HL-60/S4 treated with phorbol 12-myristate 13-acetate at 8.2 ng/mL for 4 days and 3 days (cell line): ENCODE measurements around the gene TBL1XR1.
"Not testable (repeated sequence)": the region's sequence is repeated elsewhere in the genome, so short reads cannot be mapped to it uniquely, and the experiment has no call there.

ENCODE experiments used
- in situ Hi-C: fragments of 300-500 bp; cut with MboI; formaldehyde crosslinking; loops from 2 replicates; pipeline ENCODE4 v1.15.0; 2022; ENCODE audit warnings: low sequenced_read_pairs

The TBL1XR1 gene

DNA sequence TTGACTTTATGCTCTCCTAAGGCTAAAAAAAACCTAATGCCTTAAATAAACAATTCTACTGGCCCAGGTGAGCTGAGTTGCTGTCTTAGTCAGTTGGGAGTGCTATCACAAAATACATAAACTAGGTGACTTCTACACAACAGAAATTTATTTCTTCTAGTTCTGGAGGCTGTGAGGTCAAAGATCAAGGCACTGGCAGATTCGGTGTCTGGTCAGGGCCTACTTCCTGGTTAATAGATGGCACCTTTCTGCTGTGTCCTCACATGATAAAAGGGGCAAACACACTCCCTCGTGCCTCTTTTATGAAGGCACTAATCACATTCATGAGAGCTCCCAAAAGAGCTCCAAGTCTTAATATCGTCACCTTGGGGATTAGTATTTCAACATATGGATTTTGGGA, 11.5 kb upstream of the TBL1XR1 start:
- in situ Hi-C loops: no loop called here

DNA sequence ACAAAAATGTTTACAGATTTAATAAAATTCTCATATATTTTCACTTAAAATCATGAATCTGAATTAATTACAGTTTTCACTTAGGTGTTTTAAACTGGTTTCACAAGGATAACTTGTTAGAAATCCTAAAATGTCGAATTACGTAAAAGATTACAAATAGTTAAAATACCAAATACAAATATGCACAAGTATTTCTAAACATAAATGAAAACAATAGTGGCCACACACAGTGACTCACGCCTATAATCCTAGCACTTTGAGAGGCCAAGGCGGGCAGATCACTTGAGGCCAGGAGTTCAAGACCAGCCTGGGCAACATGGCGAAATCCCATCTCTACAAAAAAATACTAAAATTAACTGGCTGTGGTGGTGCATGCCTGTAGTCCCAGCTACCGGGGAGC, 10.9 kb upstream of the TBL1XR1 start:
- in situ Hi-C loops: no loop called here

DNA sequence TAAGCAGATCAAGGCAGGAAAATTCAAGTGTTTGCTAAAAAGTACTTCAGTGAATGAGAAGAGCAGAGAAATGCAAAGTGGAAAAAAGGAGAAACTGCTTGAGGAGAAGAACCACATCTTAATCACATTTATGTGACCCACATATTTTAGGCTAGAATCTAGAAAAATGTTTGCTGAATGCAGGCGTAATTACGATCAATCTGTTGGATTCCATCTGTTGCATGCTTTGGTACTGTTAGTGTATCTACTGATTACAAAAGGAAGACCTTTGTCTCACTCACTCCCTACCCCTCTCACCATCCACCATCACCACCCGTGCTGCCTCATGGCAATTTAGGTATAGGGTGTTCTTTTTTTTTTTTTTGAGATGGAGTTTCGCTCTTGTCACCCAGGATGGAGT, 9.7 kb upstream of the TBL1XR1 start:
- in situ Hi-C loops: no loop called here

DNA sequence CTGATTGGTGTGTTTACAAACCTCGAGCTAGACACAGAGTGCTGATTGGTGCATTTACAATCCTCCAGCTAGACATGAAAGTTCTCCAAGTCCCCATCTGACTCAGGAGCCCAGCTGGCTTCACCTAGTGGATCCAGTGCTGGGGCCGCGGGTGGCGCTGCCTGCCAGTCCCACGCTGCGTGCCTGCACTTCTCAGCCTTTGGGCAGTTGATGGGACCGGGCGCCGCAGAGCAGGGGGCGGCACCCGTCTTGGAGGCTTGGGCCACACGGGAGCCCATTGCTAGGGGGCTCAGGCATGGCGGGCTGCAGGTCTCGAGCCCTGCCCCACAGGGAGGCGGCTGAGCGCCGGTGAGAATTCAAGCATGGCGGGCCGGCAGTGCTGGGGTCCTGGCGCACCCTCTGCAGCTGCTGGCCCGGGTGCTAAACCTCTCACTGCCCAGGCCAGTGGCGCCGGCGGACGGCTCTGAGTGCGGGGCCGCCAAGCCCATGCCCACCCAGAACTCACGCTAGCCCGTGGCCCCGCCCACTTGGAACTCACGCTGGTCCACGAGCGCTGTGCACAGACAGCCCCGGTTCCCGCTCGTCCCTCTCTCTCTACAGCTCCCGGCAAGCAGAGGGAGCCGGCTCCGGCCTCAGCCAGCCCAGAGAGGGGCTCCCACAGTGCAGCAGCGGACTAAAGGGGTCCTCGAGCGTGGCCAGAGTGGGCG, 6.6 kb upstream of the TBL1XR1 start:
- in situ Hi-C loops: no loop called here

DNA sequence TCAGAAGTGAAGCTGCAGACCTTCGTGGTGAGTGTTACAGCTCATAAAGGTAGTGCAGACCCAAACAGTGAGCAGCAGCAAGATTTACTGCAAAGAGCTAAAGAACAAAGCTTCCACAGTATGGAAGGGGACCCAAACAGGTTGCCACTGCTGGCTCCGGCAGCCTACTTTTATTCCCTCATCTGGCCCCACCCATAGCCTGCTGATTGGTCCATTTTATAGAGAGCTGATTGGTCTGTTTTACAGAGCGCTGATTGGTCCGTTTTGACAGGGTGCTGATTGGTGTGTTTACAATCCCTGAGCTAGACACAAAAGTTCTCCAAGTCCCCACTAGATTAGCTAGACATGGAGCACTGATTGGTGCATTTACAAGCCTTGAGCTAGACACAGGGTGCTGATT, 5.7 kb upstream of the TBL1XR1 start:
- in situ Hi-C loops: not testable (repeated sequence)

DNA sequence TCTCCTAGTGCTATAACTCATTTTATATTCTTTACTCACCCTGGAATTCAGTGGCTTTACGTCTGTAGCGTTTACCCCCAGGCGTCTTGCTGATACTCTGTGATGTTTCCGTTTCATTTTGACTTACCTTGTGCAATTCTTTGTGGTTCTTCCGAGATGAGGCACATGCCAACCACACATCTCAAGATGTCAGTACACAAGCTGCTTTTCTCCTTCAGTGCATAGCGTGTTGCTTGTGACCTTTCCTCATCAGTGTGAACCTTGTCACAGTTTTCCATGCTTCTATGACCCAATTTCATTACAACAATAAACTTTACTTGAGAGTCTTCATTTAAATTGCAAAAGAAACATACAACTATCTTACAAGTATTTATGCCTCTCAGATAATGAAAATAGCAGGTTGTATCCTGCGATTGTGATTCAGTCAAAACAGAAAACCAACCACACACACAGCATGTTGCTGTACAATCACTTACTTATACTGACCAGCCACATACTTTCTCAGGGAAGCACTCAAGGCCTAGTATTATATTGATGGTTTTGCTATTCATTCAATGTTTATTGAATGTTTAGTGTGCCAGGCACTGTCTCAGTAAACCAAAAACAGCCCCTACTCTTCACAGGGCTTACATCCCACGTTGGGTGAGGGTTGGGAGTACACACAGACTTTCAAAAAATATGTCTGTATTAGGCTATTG, 4.6 kb upstream of the TBL1XR1 start:
- in situ Hi-C loops: no loop called here

DNA sequence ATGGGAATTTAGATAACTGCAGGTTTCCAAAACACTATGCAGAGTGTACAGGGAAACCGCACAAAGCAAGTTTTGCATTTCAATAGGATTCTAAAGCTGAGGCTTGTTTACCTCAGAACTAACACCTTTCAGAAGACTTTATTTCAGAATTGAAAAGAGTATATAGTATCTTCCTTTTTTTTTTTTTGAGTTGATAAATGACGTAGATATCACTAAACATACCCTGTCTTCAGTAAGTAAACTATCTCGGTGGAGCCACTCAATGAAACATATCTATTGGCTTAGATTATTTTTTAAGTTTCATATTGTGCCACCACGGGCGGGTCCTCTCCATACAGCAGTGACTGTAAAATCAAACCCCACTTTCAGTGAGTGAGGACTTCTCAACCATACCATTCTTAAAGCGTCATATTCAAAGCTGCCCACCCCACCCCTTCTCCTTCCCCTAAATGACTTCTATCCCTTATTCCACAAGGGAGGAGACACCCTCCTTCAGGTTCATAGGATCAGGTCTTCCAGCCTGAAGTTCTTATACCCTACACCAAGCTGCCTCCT, 2.0 kb upstream of the TBL1XR1 start:
- in situ Hi-C loops: no loop called here

DNA sequence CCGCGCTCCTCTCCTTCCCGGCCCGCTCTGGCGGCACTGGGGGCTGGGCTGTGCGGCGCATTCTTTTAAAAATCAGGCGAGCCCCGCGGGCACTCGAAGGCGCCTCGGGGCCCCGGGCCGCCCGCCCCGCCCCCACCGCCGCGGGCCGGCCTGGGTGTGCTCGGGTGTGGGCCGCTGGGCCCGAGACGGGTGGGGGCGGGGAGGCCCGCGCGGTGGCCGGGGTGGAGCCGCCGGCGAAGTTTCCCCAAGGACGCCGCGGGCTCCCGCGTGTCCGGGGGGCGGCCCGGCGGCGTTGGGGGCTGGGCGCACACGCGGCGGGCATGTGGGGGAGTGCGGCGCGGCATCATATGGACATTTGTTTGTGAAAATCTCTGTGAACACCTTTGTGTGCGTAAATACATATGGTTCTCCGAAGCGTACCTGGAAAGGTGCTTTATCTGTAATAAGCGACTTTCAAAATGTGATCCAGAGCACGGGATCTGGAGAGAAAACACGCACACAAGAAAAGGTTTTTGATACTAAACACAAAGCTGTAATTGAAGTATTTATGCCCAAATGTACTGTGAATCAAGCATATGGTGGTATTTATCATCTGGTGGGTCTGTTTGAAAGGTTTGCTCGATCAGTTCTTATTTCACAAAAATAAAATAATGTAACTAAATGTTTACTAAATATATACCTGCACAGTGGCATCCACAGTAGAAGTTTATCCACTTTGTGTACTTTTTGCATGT, 612 bp upstream of the TBL1XR1 start:
- in situ Hi-C loops: no loop called here

DNA sequence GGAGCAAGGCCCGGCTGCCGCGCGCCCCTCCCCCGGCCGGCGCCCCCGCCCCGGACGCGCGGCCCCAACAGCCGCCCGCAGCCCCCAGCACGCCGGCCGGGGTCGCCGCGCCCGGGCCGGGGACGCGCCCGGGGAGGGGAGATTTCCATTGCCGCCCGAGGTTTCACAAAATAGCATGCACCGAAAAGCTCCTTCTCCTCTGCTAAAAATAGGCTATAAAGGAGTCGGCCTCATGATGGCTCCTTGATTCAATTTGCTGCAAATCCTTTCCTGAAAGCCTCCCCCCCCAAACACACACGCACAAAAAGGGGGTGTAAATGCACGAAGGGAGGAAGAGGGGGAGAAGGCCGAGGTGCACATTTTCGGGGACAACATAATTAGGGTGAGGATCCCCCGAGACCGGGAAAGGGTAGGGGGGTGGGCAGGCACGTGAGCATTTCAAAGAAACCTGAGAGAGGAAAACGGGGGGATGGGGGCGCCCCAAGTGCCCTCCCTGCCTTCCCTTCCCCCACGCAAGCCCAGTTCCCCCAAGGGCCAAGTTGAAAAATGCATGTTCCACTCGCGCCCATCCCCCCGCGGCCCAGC, 734 bp downstream of the TBL1XR1 start:
- in situ Hi-C loops: no loop called here

DNA sequence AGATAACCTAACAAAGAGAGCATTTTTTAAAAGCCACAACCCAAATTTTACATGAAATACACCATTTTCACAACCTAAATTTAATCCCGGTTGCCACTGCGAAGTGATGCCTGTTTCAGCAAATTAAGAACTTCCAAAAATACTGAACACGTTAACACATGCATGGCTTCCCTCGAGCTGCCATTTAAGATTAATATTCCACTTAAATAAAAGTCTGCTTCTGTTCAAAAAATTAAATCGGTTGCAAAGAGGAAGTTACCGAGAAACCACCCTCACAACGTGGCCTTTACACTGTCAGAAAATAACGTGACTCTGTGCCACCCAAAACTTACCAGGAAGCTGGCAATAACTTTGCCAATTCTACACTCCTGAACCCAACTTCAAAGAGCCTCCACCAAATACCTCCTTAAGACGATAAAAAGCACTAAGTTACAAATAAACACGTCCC, 1.2 kb downstream of the TBL1XR1 start:
- in situ Hi-C loops: no loop called here

DNA sequence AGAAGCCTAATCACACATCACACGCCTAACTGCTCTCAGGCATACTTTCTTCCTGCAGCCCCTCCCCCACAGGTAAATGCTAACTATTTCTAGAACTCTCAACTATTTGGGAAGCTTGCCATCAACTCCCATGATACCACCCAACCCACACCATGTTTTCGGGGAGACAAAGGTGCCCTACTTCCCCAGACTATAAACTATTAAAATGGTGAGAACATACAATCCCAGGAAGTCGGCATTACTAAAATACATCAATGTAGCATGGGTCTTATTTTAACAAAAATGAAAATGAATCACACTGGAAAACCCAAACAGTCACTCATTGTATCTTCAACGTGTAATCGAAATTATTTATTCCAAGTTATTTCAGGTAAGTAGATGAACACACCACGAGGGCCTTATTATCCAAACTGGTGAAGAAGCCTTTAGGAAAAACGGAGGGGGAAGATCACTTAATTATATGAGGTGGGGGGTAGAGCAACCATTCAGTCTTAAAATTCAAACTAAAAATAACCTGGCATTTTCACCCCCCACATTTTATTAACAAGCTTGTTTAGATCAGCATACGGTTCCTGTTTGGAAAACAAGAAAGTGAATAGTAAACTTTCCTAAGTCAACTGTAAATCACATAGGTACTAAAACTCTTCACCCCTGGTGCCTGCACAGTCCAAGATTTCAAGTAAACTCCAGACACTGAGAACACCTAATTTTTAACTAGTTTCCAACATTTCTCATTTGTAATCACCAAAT, 1.9 kb downstream of the TBL1XR1 start:
- in situ Hi-C loops: no loop called here

DNA sequence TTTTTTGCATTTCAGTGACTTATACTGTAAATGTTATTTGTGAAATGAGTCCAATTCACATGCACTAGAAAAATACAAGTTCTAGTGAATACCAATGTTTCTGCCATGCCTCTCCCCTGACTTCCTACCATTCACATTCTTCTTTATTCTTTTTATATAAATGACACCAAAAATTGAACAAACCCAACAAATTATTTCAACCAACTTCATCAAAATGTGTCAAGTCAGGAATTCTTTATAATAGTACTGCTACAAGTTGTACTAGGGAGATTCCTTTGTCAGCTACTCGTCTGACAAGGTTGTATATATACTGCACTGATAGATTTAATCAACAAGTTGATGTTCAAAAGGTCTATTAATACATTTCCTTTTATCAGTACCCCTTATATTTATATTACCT, 3.0 kb downstream of the TBL1XR1 start:
- in situ Hi-C loops: no loop called here

DNA sequence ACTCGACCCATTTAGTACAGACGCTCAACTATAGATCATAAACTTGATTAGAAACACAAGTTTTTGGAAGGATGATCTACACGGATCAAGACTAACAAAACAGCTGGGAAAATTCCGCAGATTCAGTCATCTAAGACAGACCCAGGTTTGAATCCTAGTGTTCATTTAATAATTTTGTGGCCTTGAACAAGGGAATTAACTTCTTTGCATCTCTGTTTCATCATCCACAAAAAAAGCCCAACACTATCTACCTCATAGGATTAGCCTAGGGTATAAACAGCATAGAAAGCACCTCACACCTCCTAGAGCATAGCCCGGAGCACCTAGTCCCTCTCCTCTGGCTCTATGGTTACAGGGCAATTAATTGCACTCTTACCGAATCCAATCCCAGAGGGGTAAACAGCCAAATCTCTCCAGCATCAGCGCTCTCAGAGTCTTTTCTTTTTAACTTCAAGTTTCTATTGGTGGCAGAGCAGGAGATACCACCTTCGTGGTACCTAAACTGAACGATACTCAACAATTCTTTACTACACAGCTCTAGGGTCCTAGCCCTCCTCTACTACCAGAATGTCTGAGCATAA, 3.5 kb downstream of the TBL1XR1 start:
- in situ Hi-C loops: no loop called here

DNA sequence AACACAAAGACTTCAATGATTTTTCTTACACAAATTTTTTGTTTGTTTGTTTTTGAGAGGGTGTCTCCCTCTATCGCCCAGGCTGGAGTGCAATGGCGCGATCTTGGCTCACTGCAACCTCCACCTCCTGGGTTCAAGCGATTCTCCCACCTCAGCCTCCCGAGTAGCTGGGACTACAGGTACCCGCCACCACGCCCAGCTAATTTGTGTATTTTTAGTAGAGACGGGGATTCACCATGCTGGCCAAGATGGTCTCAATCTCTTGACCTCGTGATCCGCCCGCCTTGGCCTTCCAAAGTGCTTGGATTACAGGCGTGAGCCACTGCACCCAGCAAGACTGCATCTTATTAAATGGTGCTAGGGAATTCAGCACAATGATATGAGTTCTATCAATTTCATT, 4.0 kb downstream of the TBL1XR1 start:
- in situ Hi-C loops: not testable (repeated sequence)

DNA sequence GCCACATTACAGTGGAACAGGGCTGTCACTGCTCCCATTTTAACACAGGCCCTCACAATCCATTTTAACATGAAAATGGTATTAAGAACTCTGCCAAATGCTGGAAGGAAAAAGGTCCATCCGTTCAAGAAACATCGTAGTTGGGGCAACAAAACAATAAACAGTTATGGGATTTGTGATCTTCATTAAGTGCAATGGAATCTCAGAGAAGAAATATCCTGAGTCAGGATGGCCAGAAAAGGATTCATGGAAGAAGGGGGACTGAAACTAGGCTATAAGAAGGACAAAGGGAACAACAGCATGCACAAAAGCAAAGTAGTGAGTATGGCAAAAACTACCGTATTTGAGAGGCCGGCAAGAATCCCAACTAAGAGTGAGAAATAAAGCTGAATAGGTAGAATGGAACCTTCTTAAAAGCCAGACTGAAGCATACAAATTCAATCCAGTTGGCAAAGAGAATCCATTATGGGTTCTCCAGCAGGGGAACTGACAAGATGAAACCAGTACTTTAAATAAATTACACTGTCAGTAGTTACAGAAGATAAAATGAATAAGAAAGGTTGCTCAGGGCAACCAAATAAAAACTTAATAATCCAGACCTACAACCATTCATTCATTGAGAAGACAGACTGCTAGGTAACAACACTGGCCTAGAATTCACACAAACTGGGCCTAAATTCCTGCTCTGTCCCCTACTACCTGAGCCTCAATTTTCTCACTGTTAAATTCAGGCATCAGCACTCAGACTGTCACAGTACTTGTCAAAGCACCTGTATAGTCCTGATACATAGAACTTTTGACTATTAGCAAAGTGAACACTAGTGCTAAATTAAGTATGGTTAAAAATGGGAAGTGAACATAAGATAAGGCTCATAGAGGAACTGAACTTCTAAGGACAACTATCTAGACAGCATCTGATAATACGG, 6.3 kb downstream of the TBL1XR1 start:
- in situ Hi-C loops: no loop called here

DNA sequence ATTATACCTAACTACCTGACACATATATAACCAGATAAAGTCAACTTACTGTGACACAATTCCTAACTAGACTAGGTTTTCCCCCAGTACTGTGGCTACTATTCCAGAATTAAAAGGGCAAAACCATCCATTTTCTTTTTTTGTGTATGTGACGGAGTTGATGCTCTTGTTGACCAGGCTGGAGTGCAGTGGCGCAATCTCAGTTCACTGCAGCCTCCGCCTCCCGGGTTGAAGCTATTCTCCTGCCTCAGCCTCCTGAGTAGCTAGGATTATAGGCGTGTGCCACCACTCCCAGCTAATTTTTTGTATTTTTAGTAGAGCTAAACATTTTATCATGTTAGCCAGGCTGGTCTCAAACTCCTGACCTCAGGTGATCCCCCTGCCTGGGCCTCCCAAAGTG, 7.1 kb downstream of the TBL1XR1 start:
- in situ Hi-C loops: not testable (repeated sequence)

DNA sequence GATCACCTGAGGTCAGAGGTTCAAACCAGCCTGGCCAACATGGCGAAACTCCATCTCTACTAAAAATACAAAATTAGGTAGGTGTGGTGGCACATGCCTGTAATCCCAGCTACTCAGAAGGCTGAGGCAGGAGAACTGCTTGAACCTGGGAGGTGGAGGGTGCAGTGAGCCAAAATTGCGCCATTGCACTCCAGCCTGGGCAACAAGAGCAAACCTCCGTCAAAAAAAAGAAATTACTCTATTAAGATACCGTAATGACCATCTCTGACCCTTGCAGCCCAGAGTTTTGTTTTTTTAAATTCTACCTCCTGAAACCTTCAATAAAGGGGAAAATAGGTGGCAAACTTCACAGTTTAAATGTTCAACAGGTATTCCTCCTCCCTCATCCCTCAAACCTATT, 9.0 kb downstream of the TBL1XR1 start:
- in situ Hi-C loops: not testable (repeated sequence)

DNA sequence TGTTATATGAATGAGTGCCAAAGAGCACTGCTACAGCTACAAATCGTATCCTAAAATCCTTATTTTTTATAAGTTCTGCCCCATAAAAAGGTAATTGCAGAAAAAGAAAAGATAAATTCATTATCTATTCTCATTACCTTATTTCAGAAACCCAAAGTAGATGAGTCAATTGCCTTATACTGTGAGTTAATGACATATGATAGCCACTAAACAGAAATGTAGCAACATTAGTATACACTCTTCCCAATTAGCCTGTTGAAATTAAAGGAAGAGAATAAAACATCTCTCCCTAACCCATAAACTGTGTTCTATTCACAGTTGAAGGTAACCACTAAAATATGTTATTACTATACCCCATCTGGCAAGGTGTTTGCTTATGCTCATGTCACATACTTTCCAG, 11.0 kb downstream of the TBL1XR1 start:
- in situ Hi-C loops: no loop called here

DNA sequence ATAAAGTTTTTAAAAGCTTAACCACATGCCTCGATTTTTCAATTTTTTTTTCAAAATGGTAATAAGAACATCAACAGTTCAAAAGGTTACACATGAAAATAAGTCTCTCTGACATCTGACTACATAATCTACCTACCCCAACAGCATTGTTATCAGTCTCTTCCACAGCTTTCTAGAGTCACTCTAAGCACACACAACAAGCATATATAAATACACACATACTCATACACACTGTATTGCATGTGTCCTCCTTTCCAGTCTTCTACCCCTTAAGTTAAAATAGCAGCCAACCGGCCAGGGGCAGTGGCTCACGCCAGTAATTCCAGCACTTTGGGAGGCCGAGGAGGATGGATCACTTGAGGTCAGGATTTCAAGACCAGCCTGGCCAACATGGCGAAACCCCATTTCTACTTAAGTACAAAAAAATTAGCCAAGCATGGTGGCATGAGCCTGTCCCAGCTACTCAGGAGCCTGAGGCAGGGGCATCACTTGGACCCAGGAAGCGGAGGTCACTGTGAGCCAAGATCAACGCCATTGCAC, 12.2 kb downstream of the TBL1XR1 start:
- in situ Hi-C loops: no loop called here
